Epithelial cell of proximal tubule (primary cell): Measurements from ENCODE around the gene SMC1B. TPM values are rescaled to one million over a fixed set of nuclear protein-coding genes. Genes with fewer than 3 reads are reported as not detected.

Experiments used
- DNase-seq: peaks from one replicate; pipeline ENCODE4 v3.0.0-alpha.2; 2011; ENCODE audit warnings: low read depth
- H3K4me3 ChIP-seq: 2 replicates; pipeline ENCODE4 v1.5.1; 2011; ENCODE audit warnings: low read depth, mild to moderate bottlenecking, low read length
- CTCF ChIP-seq: conservative IDR thresholded peaks from 2 replicates; pipeline ENCODE4 v1.5.1; 2012; ENCODE audit warnings: low read depth, mild to moderate bottlenecking, low read length
- total RNA-seq: library from RNA; depleted of rRNA; stranded (reverse); fragments of >200 nt; gene quantifications from 2 replicates; pipeline ENCODE4 v1.2.3, GENCODE V29; 2015

SMC1B gene
- total RNA-seq, 1 donor from 2014 or later = 0.63 TPM

- DNase-seq = no peak
- H3K4me3 ChIP-seq = no peak overlapping the region
- no peak for TF ChIP-seq CTCF
These were observed 43.4 kb upstream of the SMC1B start for GRCh38 chr22:45456811-45457210.

DNA sequence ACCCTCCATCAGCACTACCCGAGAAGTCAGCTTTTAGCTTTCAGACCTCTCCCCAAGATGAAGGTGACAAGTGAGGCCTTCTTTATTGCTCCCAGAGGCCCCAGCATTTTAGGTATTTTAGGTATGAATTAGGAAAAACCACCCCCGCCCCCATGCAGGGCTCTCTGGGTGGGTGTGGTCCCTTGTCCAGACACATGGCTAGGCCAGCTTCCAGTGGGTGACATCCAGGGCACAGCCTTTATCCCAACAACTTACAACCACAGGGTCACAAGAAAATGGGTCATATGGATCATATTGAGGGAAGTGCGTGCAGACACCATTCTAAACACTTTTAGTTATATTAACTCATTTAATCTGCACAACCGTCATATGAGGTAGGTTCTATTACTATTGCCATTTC, 42.2 kb upstream of the SMC1B start:
- DNase-seq = no peak
- no peak for TF ChIP-seq CTCF
- H3K4me3 ChIP-seq = no peak overlapping the region

DNA sequence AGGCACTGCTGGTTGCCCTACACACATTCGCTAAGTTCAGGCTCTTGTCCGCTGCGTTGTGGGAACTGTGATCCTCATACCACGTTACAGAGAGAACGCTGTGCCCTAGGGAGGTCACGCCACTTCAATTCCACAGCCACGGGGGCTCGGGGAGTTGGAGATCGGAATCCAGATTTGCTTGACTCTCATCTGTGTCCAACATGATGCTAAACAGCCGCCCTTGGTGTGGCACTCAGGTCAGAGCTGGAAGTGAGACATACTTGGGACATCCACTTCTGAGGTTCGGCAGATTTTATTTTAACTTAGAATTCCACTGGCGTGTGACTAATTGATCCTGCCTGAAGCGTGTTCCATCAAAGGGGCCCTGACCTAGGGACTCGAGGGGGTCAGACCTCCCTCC, 41.8 kb upstream of the SMC1B start:
- no peak for DNase-seq
- no peak for TF ChIP-seq CTCF
- H3K4me3 ChIP-seq = no peak overlapping the region

- no peak overlapping the region for H3K4me3 ChIP-seq
- TF ChIP-seq CTCF = no peak
- DNase-seq = no peak
These were observed 40.9 kb upstream of the SMC1B start for GRCh38 chr22:45454275-45454674.

GRCh38 chr22:45453764-45454163, 40.4 kb upstream of the SMC1B start:
- TF ChIP-seq CTCF = no peak
- H3K4me3 ChIP-seq = no peak overlapping the region
- DNase-seq = no peak

DNA sequence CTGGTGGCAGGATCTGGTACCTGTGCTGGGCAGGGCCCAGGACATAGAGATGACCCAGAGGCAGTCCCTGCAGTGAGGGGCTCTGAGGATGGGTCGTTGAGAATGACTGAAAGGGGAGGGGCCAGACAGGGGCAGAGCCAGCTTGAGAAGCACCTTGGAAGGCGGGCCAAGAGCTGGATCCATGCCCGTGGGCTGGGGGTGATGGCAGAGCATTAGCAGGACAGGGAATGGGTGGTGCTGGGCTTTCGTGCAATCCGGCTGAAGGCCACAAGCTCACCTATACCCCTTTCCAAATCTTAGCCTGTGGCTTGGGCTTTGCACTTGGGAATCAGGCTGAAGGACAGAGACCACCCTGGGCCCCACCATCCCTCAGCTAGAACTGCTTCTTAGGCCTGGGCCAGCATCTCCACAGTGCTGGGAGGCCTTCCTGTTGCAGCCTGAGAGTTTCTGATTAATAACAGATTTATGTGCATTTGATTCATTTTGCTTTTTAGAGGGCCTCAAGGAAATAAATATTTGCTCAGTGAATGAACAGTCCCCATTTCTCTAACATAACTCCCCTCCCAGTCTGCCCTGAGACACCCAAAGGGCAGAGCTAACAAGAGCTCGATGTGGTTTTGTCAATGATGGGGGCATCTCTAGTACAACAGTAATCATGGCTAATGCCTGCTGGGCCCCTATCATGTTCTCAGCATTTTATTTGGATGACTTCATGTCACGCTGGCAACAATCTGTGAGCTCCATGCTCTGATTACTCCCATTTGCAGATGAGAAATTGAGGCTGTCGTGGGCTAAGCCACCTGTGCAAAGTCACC, 39.4 kb upstream of the SMC1B start:
- no peak for TF ChIP-seq CTCF
- no peak overlapping the region for H3K4me3 ChIP-seq
- DNase-seq = no peak

DNA sequence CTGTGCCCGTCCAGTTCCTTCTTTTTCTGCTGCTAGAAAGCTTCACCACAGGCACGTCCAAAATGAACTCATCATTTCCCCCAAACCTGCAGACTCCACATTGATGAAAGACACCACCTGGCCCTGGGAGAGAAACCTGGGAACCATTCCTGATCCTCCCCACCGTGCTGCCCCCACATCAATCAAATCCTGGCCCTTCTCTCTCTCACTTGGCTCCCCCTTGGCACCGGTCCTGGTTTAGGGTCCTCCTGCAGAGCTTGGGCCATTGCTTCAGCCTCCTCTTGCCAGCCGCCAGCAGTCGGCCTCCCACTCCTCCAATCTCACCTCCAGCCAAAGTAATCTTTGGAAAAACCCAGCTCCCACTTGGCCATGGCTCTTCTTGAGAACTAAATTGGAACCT, 38.6 kb upstream of the SMC1B start:
- no peak for DNase-seq
- TF ChIP-seq CTCF = no peak
- H3K4me3 ChIP-seq = no peak overlapping the region
